GM21717 (cell line): Measurements from ENCODE around the gene SIRT1.
"Not testable (repeated sequence)": the region's sequence is repeated elsewhere in the genome, so short reads cannot be mapped to it uniquely, and the experiment has no call there.

Experiments
- ATAC-seq: cut with Tn5 transposase; IDR thresholded peaks from one replicate; pipeline ENCODE4 v1.9.1; 2021; ENCODE audit warnings: mild to moderate bottlenecking, moderate library complexity; ENCODE audit not compliant: unreplicated experiment

SIRT1 gene

DNA sequence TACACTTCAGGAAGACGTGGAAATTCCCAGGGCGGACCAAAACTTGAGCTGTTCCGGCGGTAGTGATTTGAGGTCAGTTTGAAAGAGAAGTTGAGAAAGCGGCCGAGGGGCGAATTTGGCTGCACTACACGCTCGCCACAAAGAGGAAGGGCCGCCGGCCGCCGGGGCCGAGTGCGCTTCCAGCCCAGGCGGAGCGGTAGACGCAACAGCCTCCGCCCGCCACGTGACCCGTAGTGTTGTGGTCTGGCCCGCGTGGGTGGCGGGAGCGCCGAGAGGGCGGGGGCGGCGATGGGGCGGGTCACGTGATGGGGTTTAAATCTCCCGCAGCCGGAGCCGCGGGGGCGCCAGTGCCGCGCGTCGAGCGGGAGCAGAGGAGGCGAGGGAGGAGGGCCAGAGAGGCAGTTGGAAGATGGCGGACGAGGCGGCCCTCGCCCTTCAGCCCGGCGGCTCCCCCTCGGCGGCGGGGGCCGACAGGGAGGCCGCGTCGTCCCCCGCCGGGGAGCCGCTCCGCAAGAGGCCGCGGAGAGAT, at the start of gene SIRT1:
Gene SIRT1 (plus strand): TSS at position 344 of the 529 bp plus-strand sequence. CDS start 66 bp downstream, at position 410.
- ATAC-seq, result peak; percentile 87

DNA sequence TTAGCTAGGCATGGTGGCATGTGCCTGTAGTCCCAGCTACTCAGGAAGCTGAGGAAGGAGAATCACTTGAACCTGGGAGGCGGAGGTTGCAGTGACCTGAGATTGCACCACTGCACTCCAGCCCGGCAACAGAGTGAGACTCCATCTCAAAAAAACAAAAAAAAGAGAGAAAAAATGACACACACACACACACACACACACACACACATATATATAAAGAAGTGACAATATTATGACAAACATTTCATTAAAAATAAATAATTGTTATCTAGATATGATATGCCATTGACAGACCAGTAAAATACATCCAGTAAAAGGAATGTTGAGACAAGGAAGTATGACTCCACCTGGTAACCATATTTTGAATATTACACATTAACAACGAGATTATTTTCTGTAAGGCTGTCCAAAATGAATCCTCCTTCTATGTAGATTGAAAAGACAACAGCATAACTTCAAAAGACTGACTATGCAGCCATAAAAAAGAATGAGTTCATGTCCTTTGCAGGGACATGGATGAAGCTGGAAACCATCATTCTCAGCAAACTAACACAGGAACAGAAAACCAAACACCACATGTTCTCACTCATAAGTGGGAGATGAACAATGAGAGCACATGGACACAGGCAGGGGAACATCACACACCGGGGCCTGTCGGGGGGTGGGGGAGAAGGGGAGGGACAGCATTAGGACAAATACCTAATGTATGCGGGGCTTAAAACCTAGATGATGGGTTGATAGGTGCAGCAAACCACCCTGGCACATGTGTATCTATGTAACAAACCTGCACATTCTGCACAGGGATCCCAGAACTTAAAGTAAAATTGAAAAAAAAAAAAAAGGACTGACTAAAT, 48.7 kb upstream of the SIRT1 start:
- not testable (repeated sequence) for ATAC-seq

- ATAC-seq, result no peak
These were observed 48.0 kb upstream of the SIRT1 start for GRCh38 chr10:67836488-67836887.

- ATAC-seq, result no peak
These were observed 47.5 kb upstream of the SIRT1 start for GRCh38 chr10:67836972-67837371.

DNA sequence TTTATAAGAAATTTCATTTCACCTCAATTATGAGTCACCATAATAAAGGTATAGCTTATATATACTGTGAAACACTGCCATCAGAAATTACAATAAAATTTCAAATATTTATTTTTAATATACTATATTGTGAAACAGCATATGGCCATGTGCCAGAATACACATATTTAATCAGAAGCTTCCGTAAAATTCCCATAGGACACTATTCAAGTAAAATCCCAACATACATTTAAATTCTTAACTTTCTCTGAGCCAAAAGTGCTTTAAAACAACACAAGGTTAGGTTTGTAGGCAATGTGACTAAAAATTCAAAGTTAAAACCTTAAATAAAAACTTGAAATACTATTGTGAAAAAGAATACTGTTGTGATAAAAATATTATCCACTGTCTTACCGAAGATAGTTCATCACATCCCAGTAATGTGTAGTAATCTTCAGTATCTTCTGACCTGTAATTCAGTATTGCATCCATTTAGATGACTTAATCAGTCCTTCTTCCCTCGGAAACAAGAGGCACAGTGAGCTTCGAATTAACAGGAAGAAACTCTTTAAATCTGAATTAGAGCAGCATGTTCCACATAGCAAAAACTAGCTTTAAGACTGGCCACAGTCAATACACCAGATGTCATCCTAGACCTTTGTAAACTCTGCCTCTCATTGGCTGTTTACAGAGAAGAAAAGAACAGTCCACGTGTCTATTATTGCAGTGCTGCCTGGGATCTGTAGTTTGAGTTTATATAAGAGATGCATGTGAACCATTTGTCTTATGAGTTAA, 46.7 kb upstream of the SIRT1 start, which contains the start of gene DNAJC12:
Gene DNAJC12 (minus strand): TSS at position 648 of the 774 bp plus-strand sequence. CDS start 177 bp downstream, at position 471.
- no peak for ATAC-seq

DNA sequence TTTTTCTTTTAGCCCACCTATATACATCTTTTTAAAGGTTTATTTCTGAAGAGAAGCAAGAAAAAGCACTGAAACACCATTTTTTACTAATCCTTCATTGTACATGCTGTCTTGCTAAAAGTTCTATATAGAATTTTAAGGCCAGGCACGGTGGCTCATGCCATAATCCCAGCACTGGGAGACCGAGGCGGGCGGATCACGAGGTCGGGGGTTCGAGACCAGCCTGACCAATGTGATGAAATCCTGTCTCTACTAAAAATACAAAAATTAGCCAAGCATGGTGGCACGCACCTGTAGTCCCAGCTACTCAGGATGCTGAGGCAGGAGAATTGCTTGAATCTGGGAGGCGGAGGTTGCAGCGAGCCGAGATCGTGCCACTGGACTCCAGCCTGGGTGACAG, 44.9 kb upstream of the SIRT1 start:
- not testable (repeated sequence) for ATAC-seq

DNA sequence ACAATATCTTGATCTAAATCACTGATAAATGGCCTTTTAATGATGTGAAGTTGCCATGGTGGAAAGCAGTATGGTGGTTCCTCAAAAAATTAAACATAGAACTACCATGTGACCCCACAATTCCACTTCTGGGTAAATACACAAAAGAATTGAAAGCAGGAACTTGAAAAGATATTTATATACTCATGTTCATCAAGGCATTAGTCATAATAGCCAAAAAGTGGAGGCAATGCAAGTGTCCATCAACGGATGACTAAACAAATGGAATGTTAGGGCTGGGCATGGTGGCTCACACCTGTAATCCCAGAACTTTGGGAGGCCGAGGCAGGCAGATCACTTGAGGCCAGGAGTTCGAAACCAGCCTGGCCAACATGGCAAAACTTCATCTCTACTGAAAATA, 44.5 kb upstream of the SIRT1 start:
- ATAC-seq, result no peak

GRCh38 chr10:67841737-67842136, 42.7 kb upstream of the SIRT1 start:
- ATAC-seq, result no peak

DNA sequence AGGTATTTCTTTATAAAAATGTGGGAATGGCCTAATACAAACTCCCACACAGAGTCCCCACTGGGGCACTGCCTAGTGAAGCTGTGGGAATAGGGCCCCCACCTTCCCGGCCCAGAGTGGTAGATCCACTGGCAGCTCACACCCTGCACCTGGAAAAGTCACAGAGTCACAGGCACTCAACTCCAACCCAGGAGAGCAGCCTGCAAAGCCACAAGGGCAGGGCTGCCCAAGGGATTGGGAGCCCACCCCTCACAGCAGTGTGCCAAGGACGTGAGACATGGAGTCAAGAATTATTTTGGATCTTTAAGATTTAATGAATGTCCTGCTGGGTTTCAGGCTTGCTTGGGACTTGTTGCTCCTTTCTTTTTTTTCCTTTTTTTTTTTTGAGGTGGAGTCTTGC, 41.2 kb upstream of the SIRT1 start:
- no peak for ATAC-seq

DNA sequence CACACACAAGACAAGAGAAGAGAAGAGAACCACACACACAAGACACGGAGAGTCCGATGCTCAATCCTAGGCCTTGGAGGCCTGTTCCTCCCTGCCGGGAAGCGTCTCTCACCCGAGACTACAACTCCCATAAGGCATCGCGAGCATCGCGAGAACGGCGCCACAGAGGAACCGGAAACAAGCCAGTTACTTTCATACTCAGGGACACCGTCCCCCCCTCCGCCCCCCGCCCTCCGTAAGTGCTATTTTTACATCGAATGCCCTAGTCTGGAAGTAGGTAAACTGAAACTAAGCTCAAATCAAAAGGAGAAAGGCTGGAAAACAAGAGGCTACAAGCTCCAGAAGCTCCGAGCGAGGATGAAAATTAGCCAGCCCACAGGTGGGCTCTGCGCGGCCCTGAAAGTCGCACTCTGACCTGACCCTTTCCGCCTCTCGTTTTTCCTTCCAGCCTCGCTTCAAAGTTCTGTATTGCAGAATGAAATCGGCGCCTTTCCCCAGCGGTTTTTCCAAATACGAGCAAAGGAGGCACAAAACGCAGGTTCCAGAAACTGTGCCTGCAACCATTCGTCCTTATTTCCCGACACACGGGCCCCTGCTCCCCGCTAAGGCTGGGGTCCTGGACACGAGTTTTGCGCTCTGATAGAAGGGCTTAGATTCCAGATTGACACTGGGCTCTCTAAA, 35.0 kb upstream of the SIRT1 start:
- ATAC-seq, result peak; percentile 96

DNA sequence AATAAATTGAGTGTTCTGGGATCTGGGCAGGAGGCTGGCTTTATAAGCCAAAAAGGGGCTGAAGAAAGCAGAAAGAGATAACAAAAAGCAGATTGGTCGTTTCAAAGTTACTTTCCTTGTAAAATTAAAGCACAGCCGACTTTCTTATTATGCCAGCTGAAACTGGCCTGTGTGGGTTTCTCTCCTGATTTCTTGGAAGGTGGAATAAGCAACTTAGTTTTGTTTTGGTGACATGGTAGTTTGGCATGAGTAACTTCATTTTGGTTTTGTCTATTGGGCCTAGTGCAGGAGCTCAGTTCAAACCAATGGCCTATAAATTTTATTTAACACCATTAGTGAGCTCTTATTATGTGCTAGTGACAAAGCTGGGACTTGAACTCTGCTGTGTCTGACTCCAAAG, 33.3 kb upstream of the SIRT1 start:
- no peak for ATAC-seq

GRCh38 chr10:67852761-67853160, 31.7 kb upstream of the SIRT1 start:
- no peak for ATAC-seq

DNA sequence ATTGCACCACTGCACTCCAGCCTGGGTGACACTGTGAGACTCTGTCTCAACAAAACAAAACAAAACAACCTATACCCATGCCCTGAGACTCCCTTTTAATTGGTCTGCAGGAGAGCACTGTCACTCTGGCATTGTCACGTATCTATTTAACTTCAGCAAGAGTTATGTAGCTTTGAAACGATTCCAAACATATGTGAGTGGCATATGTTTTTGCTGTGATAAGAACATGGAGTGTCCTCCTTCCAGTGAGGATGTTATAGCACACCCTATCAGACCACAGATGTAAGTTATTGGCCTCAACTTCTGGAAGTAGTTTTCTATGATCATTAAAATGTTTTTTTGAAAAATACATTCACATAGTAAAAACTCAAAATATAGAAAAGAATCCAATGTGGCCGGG, 30.9 kb upstream of the SIRT1 start:
- ATAC-seq, result no peak

- ATAC-seq, result no peak
These were observed 25.5 kb upstream of the SIRT1 start for GRCh38 chr10:67858971-67859370.

DNA sequence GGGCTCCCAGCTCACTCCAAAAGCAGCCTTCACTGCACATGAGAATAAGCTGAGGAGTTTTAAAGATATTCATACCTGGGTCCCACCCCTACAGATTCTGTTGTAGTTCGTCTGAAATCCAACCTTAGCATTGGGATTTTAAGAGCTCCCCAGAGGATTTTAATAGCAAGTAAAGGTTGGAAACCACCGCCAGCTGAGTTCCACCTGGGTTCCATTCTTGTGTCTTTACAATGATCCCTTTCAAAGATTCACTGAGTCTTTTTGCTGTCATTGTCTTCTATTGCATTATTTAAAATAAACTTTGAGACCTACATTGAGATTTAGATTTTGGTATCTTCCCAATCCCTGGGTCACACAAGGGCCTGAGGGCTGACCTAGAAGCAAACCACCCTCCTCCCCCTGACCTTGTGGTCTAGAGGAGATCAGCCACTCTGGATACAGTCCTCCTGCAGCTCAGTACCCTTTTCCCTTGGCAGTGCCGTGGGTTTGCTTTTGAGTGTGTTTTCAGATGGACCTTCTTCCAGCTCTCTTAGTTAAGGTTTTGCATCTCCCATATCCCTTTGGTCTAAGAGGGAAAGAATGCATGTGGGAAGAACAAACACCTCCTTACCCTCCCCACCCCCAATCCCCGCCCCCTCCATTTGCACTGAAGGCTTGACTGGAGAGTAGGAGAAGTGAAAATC, 22.6 kb upstream of the SIRT1 start:
- ATAC-seq, result no peak

- no peak for ATAC-seq
These were observed 21.4 kb upstream of the SIRT1 start for GRCh38 chr10:67863094-67863493.

DNA sequence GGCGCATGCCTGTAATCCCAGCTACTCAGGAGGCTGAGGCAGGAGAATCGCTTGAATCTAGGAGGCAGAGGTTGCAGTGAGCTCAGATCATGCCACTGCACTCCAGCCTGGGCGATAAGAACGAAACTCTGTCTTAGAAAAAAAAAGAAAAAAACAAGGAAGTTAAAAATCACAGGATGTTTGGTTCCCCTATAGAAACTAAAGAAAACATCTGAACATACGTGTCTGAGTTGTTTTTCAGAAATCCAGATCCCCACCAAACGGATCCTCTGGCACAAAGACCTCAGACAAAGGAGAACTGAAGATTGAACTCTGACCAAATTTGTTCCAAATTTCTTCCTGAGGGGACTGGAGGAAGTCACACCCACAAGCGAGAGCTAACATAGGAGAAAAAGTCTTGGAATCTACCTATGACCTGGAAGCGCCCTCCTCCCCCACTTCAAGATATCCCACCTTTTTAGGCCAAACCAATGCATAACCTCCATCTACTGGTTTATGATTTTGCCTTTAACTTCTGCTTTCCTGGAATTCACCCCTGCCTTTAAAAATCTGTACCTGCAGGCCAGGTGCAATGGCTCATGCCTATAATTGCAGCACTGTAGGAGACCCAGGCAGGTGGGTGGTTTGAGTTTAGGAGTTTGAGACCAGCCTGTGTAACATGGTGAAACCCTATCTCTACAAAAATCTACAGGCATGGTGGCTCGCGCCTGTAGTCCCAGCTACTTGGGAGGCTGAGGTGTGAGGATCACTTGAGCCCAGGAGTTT, 19.7 kb upstream of the SIRT1 start:
- no peak for ATAC-seq

GRCh38 chr10:67868132-67868531, 16.3 kb upstream of the SIRT1 start:
- ATAC-seq, result no peak

DNA sequence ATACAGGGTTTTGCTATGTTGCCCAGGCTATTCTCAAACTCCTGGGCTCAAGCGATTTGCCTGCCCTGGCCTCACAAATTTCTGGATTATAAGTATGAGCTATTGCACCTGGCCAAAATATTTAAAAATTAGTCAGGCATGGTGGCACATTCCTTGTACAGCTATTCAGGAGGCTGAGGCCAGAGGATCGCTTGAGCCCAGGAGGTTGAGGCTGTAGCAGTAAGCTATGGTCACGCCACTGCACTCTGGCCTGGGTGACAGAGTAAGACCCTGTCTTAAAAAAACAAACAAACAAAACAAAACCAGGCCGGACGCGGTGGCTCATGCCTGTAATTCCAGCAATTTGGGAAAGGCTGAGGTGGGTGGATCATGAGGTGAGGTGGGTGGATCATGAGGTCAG, 14.5 kb upstream of the SIRT1 start:
- ATAC-seq, result no peak
